PC-9 (cell line): Measurements from ENCODE around the gene C19orf12. TPM values are rescaled to one million over a fixed set of nuclear protein-coding genes. Genes with fewer than 3 reads are reported as not detected.

Source experiments
- BruUV-seq: library from RNA; stranded (reverse); fragments of 400-500 nt; replicated peaks from 2 replicates; lab custom pipeline; 2021; lab: Mats Ljungman, UMichigan
- CTCF ChIA-PET: fragments of 300-600 bp; sonication (Branson Sonifier 250); formaldehyde crosslinking; loops from one replicate; lab custom pipeline; 2022; ENCODE audit warnings: antibody characterized with exemption; lab: Charles Lee
- POLR2A ChIA-PET: fragments of 300-600 bp; sonication (Branson Sonifier 250); formaldehyde crosslinking; loops from one replicate; lab custom pipeline; 2022; ENCODE audit warnings: antibody characterized with exemption; ENCODE audit not compliant: unreplicated experiment; lab: Charles Lee
- DNase-seq, 2 experiments: peaks; one replicate each; pipeline versions ENCODE4 v3.0.0 to v3.0.0-alpha.2; 2015 to 2022; ENCODE audit warnings: mixed read lengths in 1 of 2
- H2AFZ ChIP-seq: fragments of 200-600 bp; sonication (generic); 2 replicates; pipeline ENCODE4 v1.8.1; 2017; ENCODE audit warnings: antibody characterized with exemption
- H3F3A ChIP-seq: fragments of 200-600 bp; sonication (generic); 2 replicates; pipeline ENCODE4 v1.8.1; 2017; ENCODE audit warnings: antibody characterized with exemption, mild to moderate bottlenecking, low read depth; ENCODE audit not compliant: insufficient read depth
- H3K27ac ChIP-seq: fragments of 200-600 bp; sonication (generic); 2 replicates; pipeline ENCODE4 v1.6.1; 2016; ENCODE audit warnings: mixed run types
- H3K27me3 ChIP-seq: fragments of 200-600 bp; sonication (generic); 2 replicates; pipeline ENCODE4 v1.6.1; 2016; ENCODE audit warnings: low read depth, mixed run types; ENCODE audit not compliant: insufficient read depth
- H3K36me3 ChIP-seq: fragments of 200-600 bp; sonication (generic); 2 replicates; pipeline ENCODE4 v1.6.1; 2016; ENCODE audit warnings: low read depth, mixed run types
- H3K4me1 ChIP-seq: fragments of 200-600 bp; sonication (generic); replicated peaks from 2 replicates; pipeline ENCODE4 v1.6.1; 2016; ENCODE audit warnings: mixed run types; ENCODE audit not compliant: insufficient read depth
- H3K4me2 ChIP-seq: fragments of 200-600 bp; sonication (generic); 2 replicates; pipeline ENCODE4 v1.6.1; 2017; ENCODE audit warnings: mixed run types
- H3K4me3 ChIP-seq: fragments of 200-600 bp; sonication (generic); 2 replicates; pipeline ENCODE4 v1.6.1; 2016; ENCODE audit warnings: mixed run types
- H3K79me2 ChIP-seq: fragments of 200-600 bp; sonication (generic); 2 replicates; pipeline ENCODE4 v1.6.1; 2017; ENCODE audit warnings: low read depth, mixed run types
- H3K9me2 ChIP-seq: fragments of 200-600 bp; sonication (generic); 2 replicates; pipeline ENCODE4 v1.8.1; 2017; ENCODE audit warnings: mild to moderate bottlenecking; ENCODE audit not compliant: insufficient read depth
- H3K9me3 ChIP-seq: fragments of 200-600 bp; sonication (generic); 2 replicates; pipeline ENCODE4 v1.8.1; 2016; ENCODE audit warnings: low read depth; ENCODE audit not compliant: insufficient read depth
- H4K20me1 ChIP-seq: fragments of 200-600 bp; sonication (generic); 2 replicates; pipeline ENCODE4 v1.8.1; 2017; ENCODE audit not compliant: insufficient read depth
- CTCF ChIP-seq: fragments of 200-600 bp; sonication (generic); conservative IDR thresholded peaks from 2 replicates; pipeline ENCODE4 v1.6.1; 2017; ENCODE audit warnings: mixed run types, antibody characterized with exemption, mild to moderate bottlenecking, moderate library complexity
- EZH2 ChIP-seq: fragments of 200-600 bp; sonication (generic); IDR thresholded peaks from 2 replicates; pipeline ENCODE4 v1.8.0; 2017; ENCODE audit warnings: antibody characterized with exemption, low read depth
- intact Hi-C: fragments of 100-400 bp; cut with micrococcal nuclease; formaldehyde crosslinking; loops from one replicate; pipeline ENCODE4 v1.10.0; 2022; ENCODE audit not compliant: unreplicated experiment
- total RNA-seq: library from RNA; stranded (reverse); gene quantifications from 2 replicates; pipeline ENCODE4 v1.2.3, GENCODE V29; 2021

Gene C19orf12
- total RNA-seq, 1 experiment from 2014 or later, result 14.8 TPM

DNA sequence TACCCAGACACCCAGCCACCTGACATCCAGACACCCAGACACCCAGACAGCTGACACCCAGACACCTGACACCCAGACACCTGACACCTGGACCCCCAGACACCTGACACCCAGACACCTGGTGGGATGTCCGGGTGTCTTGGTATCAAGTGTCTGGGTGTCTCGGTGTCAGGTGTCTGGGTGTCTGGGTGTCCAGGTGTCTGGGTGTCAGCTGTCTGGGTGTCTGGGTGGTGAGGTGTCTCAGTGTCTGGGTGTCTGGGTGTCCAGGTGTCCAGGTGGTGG is 18.6 kb downstream of the C19orf12 start:
- Histone ChIP-seq H3K36me3 (no peaks in the 10 kb centered on the region), H3K27ac (no peak overlapping the region), H3K4me2 (no peak overlapping the region), H2AFZ (no peak overlapping the region), H3K9me2 (no peaks in the 10 kb centered on the region), H3F3A (peaks cover 5% of the 10 kb centered on the region; the same call in 1 of the 2 replicates), H3K9me3 (no peaks in the 10 kb centered on the region), H3K79me2 (no peaks in the 10 kb centered on the region), H4K20me1 (no peaks in the 10 kb centered on the region), H3K27me3 (no peaks in the 10 kb centered on the region), H3K4me3 (no peak overlapping the region), H3K4me1 (no peaks in the 10 kb centered on the region)
- CTCF ChIA-PET, result no interaction called here
- intact Hi-C loops, result no loop called here
- no peak for TF ChIP-seq CTCF
- no peak for TF ChIP-seq EZH2
- no TSS peak for BruUV-seq
- no peak for DNase-seq
- POLR2A ChIA-PET, result no interaction called here

DNA sequence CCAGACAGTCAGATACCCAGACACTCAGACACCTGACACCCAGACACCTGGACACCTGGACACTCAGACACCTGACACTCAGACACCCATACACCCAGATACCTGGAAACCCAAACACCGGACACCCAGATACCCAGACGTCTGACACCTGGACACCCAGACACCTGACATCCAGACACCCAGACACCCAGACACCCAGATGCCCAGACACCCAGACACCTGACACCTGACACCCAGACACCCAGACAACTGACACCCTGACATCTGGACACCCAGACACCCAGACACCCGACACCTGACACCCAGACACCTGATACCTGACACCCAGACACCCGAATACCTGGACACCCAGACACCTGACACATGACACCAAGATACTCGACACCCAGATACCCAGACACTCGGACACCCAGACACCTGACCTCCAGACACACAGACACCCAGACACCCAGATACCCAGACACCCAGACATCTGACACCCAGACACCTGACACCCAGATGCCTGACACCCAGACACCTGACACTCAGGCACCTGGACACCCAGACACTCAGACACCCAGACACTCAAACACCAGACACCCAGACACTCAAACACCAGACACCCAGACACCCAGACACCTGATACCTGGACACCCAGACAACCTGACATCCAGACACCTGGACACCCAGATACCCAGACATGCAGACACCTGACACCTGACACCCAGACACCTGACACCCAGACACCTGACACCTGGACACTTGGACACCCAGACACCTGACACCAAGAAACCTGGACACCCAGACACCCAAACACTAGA is 19.1 kb downstream of the C19orf12 start:
- TF ChIP-seq EZH2 (no peak), CTCF (no peak)
- H3F3A ChIP-seq, result peaks cover 5% of the 10 kb centered on the region; the same call in 1 of the 2 replicates
- H3K9me2 ChIP-seq, result no peaks in the 10 kb centered on the region
- no peak overlapping the region for H3K27ac ChIP-seq
- no TSS peak for BruUV-seq
- H2AFZ ChIP-seq, result no peak overlapping the region
- H3K9me3 ChIP-seq, result no peaks in the 10 kb centered on the region
- H4K20me1 ChIP-seq, result no peaks in the 10 kb centered on the region
- DNase-seq, result no peak
- intact Hi-C loops, result no loop called here
- POLR2A ChIA-PET, result no interaction called here
- no peaks in the 10 kb centered on the region for H3K27me3 ChIP-seq
- no peak overlapping the region for H3K4me2 ChIP-seq
- H3K79me2 ChIP-seq, result no peaks in the 10 kb centered on the region
- no peaks in the 10 kb centered on the region for H3K36me3 ChIP-seq
- H3K4me3 ChIP-seq, result no peak overlapping the region
- CTCF ChIA-PET, result no interaction called here
- H3K4me1 ChIP-seq, result no peaks in the 10 kb centered on the region

DNA sequence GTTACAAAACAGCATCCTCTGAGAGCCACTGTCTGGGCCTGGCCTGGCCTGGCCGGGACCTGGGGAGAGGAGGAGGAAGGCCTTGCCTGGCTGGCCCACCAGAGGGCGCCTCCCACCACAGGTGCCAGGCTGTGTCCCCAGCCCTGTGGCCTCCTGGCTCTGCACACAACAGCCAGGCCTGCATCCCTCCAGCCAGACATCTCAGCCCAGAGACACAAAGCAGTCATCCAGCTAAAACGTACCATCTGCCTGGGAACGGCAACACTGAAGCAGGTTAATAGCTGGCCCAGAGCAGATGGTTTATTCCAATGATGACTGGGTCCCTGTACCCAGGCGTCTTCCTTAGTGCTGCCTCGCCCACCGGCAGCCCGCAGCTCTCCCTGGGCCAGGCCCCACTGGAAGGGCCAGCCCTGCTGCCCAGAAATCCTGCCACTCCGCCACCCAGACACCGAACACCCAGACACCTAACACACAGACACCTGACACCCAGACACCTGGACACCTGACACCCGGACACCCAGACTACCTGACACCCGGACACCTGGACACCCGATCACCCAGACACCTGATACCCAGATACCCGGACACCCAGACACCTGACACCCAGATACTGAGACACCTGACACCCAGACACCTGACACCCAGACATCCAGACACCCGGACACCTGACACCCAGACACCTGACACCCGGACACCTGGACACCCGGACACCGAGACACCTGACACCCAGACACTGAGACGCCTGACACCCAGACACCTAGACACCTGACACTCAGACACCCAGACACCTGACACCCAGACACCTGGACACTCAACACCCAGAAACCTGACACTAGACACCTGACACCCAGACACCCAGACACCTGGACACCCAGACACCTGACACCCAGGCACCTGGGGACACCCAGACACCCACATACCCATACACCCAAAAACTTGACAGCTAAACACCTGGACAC is 20.1 kb downstream of the C19orf12 start:
- H4K20me1 ChIP-seq, result no peaks in the 10 kb centered on the region
- no peaks in the 10 kb centered on the region for H3K27me3 ChIP-seq
- H3K9me2 ChIP-seq, result no peaks in the 10 kb centered on the region
- ChIA-PET POLR2A (no interaction called here), CTCF (interaction anchor here (0.9 kb wide), 1 partner anchor 21 kb away, joined by 3 read pairs; no protein-coding TSS in a partner anchor)
- no peaks in the 10 kb centered on the region for H3K36me3 ChIP-seq
- no peaks in the 10 kb centered on the region for H3K79me2 ChIP-seq
- H3K4me1 ChIP-seq, result peaks cover 4% of the 10 kb centered on the region; the same call in 1 of the 2 replicates
- intact Hi-C loops, result no loop called here
- peaks cover 5% of the 10 kb centered on the region; the same call in 1 of the 2 replicates for H3F3A ChIP-seq
- H3K4me2 ChIP-seq, result no peak overlapping the region
- H2AFZ ChIP-seq, result no peak overlapping the region
- peak; percentile 47 to 61 for DNase-seq
- no peak overlapping the region for H3K27ac ChIP-seq
- no TSS peak for BruUV-seq
- no peak overlapping the region for H3K4me3 ChIP-seq
- peak; percentile 79 for TF ChIP-seq CTCF
- TF ChIP-seq EZH2, result no peak
- H3K9me3 ChIP-seq, result peaks cover 4% of the 10 kb centered on the region
